GM18511 (cell line): ENCODE results near the gene EFNA3.

Experiments used
- ATAC-seq: cut with Tn5 transposase; IDR thresholded peaks from one replicate; pipeline ENCODE4 v1.9.1; 2021; ENCODE audit warnings: mild to moderate bottlenecking, moderate library complexity; ENCODE audit not compliant: unreplicated experiment

EFNA3 gene

DNA sequence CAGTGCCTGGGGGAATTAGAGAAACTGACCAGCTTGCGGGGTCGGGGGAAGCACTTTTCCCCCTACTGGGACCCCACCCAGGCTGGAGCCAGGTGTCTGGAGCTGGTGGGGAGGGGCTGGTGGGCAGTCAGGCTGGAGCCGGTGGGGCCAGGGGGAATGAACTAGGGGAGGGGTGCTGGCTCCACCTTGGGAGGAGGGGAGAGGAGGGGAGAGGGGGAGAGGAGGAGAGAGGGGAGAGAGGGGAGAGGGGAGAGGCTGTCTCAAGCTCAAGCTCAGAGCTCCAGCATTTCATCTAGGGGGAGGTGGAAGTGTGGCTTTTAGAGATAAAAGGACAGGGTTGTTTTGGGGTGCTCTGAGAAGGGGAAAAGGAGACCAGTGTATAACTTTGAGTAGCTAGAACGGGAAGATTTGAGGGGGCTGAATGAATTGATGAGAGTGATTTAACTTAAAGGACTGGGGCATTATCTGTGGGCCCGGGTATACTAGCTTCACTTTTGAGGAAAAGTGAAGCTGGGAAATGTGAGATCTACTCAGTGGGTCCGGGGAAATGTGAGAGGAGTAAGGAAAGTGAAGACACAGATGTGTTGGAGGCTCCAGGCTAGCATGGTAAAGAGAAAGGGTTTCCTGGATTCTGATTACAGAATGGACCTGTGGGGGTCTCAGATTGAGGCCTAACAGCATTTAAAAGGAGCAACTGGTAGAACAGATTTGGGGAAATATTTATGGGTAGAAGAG is 51.8 kb downstream of the EFNA3 start:
- ATAC-seq: no peak

DNA sequence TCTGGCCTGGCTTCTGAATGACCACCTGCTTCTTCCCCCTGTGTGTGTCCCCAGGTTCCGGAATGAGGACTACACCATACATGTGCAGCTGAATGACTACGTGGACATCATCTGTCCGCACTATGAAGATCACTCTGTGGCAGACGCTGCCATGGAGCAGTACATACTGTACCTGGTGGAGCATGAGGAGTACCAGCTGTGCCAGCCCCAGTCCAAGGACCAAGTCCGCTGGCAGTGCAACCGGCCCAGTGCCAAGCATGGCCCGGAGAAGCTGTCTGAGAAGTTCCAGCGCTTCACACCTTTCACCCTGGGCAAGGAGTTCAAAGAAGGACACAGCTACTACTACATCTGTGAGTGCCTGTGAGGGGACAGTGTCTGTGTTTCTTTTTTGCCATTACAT is 52.6 kb downstream of the EFNA3 start:
- no peak for ATAC-seq

DNA sequence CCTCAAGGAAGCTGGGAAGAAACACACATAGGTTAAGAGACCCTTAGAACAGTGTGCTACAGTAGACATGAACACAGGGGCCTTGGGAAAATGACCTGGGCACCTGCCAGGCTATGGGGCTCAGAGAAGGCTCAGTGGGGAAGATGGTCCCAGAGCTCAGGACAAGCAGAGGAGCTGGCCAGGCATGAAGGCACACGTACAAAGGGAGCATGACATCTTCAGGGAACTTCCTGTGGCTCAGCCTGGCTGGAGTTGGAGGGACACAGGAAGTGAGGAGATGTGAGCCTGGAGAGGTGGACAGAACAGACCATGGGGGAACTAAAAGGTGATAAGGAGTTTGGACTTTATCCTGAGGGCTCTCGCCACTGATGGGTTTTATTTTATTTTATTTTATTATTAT is 53.2 kb downstream of the EFNA3 start:
- ATAC-seq: no peak

DNA sequence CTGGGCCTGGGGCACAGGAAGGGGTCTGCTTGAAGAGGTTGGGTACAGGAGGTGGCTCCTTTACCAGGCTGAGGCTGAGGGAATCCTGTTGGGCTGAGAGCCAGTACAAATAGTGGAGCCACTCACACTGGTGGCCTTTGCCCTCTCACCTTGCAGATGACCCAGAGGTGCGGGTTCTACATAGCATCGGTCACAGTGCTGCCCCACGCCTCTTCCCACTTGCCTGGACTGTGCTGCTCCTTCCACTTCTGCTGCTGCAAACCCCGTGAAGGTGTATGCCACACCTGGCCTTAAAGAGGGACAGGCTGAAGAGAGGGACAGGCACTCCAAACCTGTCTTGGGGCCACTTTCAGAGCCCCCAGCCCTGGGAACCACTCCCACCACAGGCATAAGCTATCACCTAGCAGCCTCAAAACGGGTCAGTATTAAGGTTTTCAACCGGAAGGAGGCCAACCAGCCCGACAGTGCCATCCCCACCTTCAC is 55.2 kb downstream of the EFNA3 start:
- no peak for ATAC-seq

DNA sequence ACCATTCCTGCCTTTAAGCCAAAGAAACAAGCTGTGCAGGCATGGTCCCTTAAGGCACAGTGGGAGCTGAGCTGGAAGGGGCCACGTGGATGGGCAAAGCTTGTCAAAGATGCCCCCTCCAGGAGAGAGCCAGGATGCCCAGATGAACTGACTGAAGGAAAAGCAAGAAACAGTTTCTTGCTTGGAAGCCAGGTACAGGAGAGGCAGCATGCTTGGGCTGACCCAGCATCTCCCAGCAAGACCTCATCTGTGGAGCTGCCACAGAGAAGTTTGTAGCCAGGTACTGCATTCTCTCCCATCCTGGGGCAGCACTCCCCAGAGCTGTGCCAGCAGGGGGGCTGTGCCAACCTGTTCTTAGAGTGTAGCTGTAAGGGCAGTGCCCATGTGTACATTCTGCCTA is 55.7 kb downstream of the EFNA3 start:
- ATAC-seq: no peak

DNA sequence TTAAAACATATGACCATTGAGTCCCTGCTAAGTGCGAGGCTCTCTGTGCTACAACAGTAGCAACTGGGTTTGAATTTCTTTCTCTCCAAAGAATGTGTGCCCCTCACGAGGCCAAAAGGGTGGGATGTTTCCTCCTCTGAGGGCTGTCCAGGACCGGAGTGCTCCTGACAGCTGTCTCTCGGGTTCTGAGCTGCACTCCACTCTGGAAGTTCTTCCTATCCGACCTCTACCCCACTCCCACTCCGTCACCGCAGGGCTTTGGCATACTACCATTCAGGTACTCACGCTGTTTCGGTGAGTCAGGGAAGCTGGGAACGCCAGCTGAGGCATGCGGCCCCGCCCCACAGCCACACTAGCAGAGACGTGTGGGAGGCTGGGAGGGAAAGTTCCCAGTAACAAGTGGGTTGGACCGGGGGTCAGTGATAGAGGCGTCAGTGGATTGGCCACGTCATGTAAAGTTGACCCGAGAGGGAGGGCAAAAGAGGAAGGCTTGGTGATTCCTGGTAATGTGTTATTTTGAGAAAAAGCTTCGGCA is 56.3 kb downstream of the EFNA3 start:
- ATAC-seq: no peak

DNA sequence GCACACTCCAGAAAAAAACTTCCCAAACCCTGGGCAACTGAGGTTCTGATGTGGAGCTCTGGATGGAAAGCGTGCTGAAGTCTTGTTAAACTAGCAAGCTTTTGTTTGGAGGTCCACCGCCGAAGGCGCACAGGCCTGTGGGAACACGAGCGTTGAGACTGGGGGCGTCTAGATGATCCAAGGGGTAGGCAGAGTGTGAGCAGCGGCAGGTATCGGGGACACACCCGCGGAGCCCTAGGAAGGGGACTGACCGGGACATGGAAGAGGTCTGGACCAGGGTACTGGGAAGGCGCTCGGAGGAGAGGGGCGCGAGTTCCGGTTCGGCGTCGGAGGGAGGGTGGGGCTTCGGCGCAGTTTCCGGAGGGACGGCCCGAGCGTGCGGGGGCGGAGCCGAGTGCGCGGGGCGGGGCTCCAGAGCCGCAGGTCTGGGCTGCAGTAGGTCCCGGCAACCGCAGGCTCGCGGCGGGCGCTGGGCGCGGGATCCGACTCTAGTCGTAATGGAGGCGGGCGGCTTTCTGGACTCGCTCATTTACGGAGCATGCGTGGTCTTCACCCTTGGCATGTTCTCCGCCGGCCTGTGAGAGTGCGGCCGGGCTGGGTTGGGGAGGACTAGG is 56.9 kb downstream of the EFNA3 start, which contains the start of gene SLC50A1:
TSS of gene SLC50A1 (plus strand) at position 438 of the 614 bp plus-strand sequence. CDS start at position 498, 60 bp downstream.
- ATAC-seq: peak; percentile 79

DNA sequence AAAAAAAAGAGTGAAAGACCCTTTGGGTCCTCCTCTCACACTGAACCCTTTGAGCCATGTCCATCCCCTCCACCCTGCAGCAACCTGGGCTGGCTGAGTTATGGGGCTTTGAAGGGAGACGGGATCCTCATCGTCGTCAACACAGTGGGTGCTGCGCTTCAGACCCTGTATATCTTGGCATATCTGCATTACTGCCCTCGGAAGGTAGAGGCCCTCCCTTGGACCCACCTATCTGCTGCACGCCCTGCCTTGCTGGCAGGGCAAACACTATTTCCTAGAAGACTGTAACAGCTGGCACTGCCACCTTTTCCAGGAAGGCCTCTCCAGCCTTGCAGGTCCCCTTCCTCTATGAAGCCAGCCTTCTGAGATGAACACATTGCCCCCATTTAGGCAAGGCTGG is 58.1 kb downstream of the EFNA3 start:
- ATAC-seq: no peak
